Neural progenitor cell (in vitro differentiated cells): ENCODE measurements around the gene CTNNA1.

Experiments used
- EZH2 ChIP-seq: fragments of 200-600 bp; sonication (generic); IDR thresholded peaks from 2 replicates; pipeline ENCODE4 v1.6.1; 2017; ENCODE audit warnings: antibody characterized with exemption, mild to moderate bottlenecking, moderate library complexity
- TF ChIP-seq, protein P1 (sequence below): fragments of 200-600 bp; sonication (generic); IDR thresholded peaks from 2 replicates; pipeline ENCODE4 v1.5.1; 2017; ENCODE audit warnings: antibody characterized with exemption, mild to moderate bottlenecking

DNA sequence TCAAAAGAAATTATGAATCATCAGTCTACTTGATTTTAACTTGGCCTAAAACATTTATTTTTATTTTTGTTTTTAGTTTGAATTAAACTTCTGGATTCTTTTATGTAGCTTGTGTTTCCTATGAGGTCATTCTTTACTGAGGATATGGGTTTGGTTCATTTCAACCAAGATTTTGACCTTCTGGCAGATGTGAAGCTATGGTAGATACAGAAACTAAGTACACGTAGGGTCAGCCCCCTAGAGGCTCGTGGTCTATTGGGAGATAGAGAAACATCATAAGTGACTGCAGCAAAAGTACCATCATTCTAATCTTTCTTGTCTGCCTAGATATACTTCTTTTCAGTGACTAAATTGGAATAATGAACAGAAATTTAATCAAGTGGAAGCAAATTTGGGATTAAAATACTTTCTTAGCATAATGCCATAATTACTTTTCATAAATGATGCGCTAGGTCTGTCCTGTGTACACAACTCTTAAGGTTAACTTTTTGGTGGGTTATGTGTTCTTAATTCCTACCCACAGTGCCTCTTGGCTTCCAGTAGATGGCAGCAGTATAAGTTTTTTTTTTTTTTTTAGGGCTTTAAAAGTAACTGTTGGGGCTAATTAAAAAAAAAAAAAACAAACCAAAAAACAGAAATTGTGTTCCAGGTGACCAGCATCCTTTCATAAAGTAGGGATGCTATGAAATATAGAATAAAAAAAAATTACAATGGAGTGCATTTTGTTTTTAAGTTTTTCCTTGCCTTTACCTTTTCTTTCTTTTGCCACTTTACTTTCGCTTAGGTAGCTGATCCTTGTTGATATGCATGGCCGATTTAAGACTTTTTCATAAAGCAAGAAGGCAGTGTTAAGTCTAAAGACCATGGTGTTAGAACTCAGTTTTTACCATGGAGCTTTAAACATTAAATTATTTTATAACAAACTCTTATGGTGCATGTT lies 72.0 kb downstream of the CTNNA1 start:
- TF ChIP-seq, protein P1, sequence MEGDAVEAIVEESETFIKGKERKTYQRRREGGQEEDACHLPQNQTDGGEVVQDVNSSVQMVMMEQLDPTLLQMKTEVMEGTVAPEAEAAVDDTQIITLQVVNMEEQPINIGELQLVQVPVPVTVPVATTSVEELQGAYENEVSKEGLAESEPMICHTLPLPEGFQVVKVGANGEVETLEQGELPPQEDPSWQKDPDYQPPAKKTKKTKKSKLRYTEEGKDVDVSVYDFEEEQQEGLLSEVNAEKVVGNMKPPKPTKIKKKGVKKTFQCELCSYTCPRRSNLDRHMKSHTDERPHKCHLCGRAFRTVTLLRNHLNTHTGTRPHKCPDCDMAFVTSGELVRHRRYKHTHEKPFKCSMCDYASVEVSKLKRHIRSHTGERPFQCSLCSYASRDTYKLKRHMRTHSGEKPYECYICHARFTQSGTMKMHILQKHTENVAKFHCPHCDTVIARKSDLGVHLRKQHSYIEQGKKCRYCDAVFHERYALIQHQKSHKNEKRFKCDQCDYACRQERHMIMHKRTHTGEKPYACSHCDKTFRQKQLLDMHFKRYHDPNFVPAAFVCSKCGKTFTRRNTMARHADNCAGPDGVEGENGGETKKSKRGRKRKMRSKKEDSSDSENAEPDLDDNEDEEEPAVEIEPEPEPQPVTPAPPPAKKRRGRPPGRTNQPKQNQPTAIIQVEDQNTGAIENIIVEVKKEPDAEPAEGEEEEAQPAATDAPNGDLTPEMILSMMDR = peak; percentile 74
- no peak for TF ChIP-seq EZH2
